ENCODE measurements around the gene ACOX3. TPM values are rescaled to one million over a fixed set of nuclear protein-coding genes. Genes with fewer than 3 reads are reported as not detected.

The ACOX3 gene
- total and polyA plus RNA-seq, 9 of the 15 experiments (the other 6 are each of a cell fraction or from before 2014, with no cell fraction given): 0.68 to 7.3 (median 3.7) TPM

DNA sequence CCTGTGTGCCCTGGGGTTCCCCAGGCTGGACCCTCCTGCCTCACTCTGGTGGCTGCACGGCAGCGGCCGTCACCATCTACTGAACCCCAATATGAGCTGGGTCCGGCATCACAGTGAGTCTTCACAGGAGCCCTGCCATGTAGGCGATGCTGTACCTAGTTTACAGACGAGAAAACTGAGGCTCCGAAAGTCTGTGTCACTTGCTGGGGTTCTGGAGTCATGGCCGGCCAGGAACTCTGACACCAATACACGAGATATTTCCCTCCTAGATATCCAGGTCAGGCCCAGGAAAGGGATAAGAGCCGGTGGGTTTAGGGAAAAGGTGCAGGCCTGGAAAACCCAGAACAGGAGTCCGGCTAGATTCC, 96.6 kb downstream of the ACOX3 start (continued):
- no peak for TF ChIP-seq ATF2 (CRISPR knock-in tag; IDR thresholded peaks at IDR 0.05)
- TF ChIP-seq ELF2 (CRISPR knock-in tag; IDR thresholded peaks at IDR 0.05): no peak
- no peak for TF ChIP-seq HNRNPK (IDR thresholded peaks at IDR 0.05; ENCODE audit: low read depth, low read length, poor library complexity, severe bottlenecking)
- no peak for TF ChIP-seq THAP12 (CRISPR knock-in tag; IDR thresholded peaks at IDR 0.05)
- no peak for TF ChIP-seq RBM15 (IDR thresholded peaks at IDR 0.05; ENCODE audit: insufficient read depth, low read length)

DNA sequence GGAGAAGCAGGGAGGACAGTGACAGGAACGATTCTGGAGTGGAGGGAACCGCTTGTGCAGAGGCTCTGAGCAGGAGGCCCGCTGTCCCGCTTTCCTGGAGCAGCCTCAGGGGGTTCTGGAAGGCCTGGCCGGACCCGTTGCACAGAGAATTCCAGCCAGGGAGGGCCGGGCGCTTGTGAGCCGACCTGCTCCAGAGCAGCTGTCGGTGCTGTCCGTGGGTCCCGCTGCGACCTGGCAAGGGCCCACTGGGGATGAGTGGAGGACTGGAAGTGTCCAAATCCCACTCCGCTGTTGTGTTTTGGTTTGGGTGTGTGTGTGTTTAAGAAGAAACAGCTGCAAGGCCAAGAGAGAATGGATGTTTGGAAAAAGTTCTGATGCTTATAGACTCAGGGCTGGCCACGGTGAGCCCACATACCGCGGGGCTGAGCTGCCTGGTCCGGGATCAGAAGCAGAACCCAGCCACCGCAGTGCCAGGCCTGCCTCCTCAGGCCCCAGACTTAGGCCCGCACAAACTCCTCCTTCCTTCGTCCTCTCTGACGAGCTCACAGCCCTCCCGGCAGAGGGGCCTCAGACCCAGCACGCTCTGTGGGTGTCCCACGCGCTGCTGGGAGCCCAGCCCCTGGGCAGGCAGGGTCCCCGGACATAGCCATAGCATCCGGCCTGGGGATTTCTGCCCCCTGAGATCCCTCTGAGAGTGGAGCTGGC, 97.1 kb downstream of the ACOX3 start:
- intact Hi-C loops (cut with micrococcal nuclease): no loop called here
- Histone ChIP-seq H3K27me3 (ENCODE audit: control insufficient read depth in 2 of 2, insufficient read depth in 2 of 2, low read length in 2 of 2) (peaks cover 0 to 46% of the 10 kb centered on the region in 2 experiments; a peak in 2 of 5 replicates), H3K79me2 (ENCODE audit: control insufficient read depth, insufficient read depth, low read length) (no peaks in the 10 kb centered on the region), H3K27ac (ENCODE audit: extremely low read depth, low read depth, low read length) (no peak overlapping the region), H3K9me1 (ENCODE audit: control insufficient read depth, insufficient read depth, low read length) (no peaks in the 10 kb centered on the region), H4K20me1 (replicated peaks; ENCODE audit: control insufficient read depth, insufficient read depth, low read length) (no peaks in the 10 kb centered on the region), H3K4me3 (no peak overlapping the region), H3K9me3 (replicated peaks; ENCODE audit: control insufficient read depth, insufficient read depth, low read depth, low read length) (no peaks in the 10 kb centered on the region), H3K4me2 (ENCODE audit: insufficient read depth, low read length) (no peak overlapping the region), H3K4me1 (replicated peaks in 1 of 2; ENCODE audit: control insufficient read depth in 2 of 2, insufficient read depth in 2 of 2, low read length in 2 of 2) (peaks cover 0 to 17% of the 10 kb centered on the region in 2 experiments; a peak in 2 of 5 replicates), H2AFZ (ENCODE audit: low read depth, low read length) (no peak overlapping the region), H3K36me3 (ENCODE audit: control insufficient read depth, insufficient read depth, low read length) (no peaks in the 10 kb centered on the region), H3K9ac (ENCODE audit: insufficient read depth in 1 of 2, low read depth in 2 of 2, low read length in 2 of 2) (no peak overlapping the region; a peak in 1 of 4 replicates)
- no TSS peak for BruUV-seq (replicated peaks)
- ChIA-PET POLR2A (interaction anchor here (0.5 to 0.7 kb wide), 3 partner anchors 62 to 212 kb away, joined by 3 to 4 read pairs (median 3); no protein-coding TSS in a partner anchor), CTCF (ENCODE audit: low intra/inter-chr PET ratio) (no interaction called here)
- in situ Hi-C loops (cut with MboI): no loop called here
- 29% methylated on average over 24 of the region's 28 CpGs for WGBS (ENCODE audit: insufficient coverage, low coverage, missing lambda C conversion rate)
- ATAC-seq (no peak), DNase-seq (ENCODE audit: extremely low read depth in 1 of 4, low spot score in 3 of 4) (no peak), FAIRE-seq (no peak)
- TF ChIP-seq SMARCC2 (IDR thresholded peaks at IDR 0.05; ENCODE audit: low read depth): no peak
- no peak for TF ChIP-seq FOXA3 (CRISPR knock-in tag; conservative IDR thresholded peaks at IDR 0.05 in 1 of 2, IDR thresholded peaks at IDR 0.05 in 1 of 2)
- no peak for TF ChIP-seq ATF2 (CRISPR knock-in tag; IDR thresholded peaks at IDR 0.05)
- no peak for TF ChIP-seq MTA1 (IDR thresholded peaks at IDR 0.05; ENCODE audit: borderline replicate concordance)
- TF ChIP-seq ZNF41 (CRISPR knock-in tag; conservative IDR thresholded peaks at IDR 0.05): no peak
- no peak for TF ChIP-seq ELF1 (tag; IDR thresholded peaks at IDR 0.05)
- TF ChIP-seq TEAD4 (IDR thresholded peaks at IDR 0.05; ENCODE audit: low read length): no peak
- no peak for TF ChIP-seq TEAD4 (CRISPR knock-in tag; IDR thresholded peaks at IDR 0.05; ENCODE audit: borderline replicate concordance)

All from K562 (cell line).